DND-41 (cell line): ENCODE measurements around the gene CLIC5.
A peak's percentile ranks its signal among the peaks of the same experiment; 100 is the strongest.

ENCODE experiments used
- ATAC-seq: fragments of 200-7000 bp; cut with Tn5 transposase; 3 replicates; pipeline ENCODE4 v1.9.1; 2021; ENCODE audit warnings: low read depth; ENCODE audit not compliant: insufficient read depth
- DNase-seq: peaks from one replicate; pipeline ENCODE4 v3.0.0-alpha.2; 2020
- H2AFZ ChIP-seq: 2 replicates; pipeline ENCODE4 v1.6.0; 2012; ENCODE audit warnings: low read depth, low read length
- H3K27ac ChIP-seq: 2 replicates; pipeline ENCODE4 v1.5.1; 2012; ENCODE audit warnings: low read length, inconsistent platforms
- H3K27me3 ChIP-seq: fragments of 200-600 bp; sonication (generic); 2 replicates; pipeline ENCODE4 v1.6.0; 2012; ENCODE audit warnings: low read length, mild to moderate bottlenecking, inconsistent platforms; ENCODE audit not compliant: insufficient read depth, poor library complexity
- H3K36me3 ChIP-seq: 2 replicates; pipeline ENCODE4 v1.5.1; 2012; ENCODE audit warnings: low read length, inconsistent platforms; ENCODE audit not compliant: insufficient read depth
- H3K4me1 ChIP-seq: 2 replicates; pipeline ENCODE4 v1.5.1; 2012; ENCODE audit warnings: mild to moderate bottlenecking, low read length; ENCODE audit not compliant: insufficient read depth
- H3K4me2 ChIP-seq: 2 replicates; pipeline ENCODE4 v1.6.0; 2012; ENCODE audit warnings: mild to moderate bottlenecking, moderate library complexity, low read length, inconsistent platforms; ENCODE audit not compliant: insufficient read depth
- H3K4me3 ChIP-seq, 2 experiments: fragments of 200-600 bp in 1 of 2; shearing (Covaris generic) in 1 of 2; 2 replicates each; pipeline ENCODE4 v1.5.1; 2012 to 2016; ENCODE audit warnings: inconsistent platforms in 2 of 2, low read length in 2 of 2, mild to moderate bottlenecking in 2 of 2, low read depth in 1 of 2, moderate library complexity in 1 of 2
- H3K79me2 ChIP-seq: 2 replicates; pipeline ENCODE4 v1.6.0; 2012; ENCODE audit warnings: low read length, inconsistent platforms; ENCODE audit not compliant: insufficient read depth
- H3K9ac ChIP-seq: 2 replicates; pipeline ENCODE4 v1.6.0; 2012; ENCODE audit warnings: low read depth, mild to moderate bottlenecking, inconsistent platforms, low read length, moderate library complexity
- H3K9me3 ChIP-seq: 2 replicates; pipeline ENCODE4 v1.5.1; 2012; ENCODE audit warnings: low read length, moderate library complexity, mild to moderate bottlenecking, inconsistent platforms; ENCODE audit not compliant: insufficient read depth, severe bottlenecking
- H4K20me1 ChIP-seq: 2 replicates; pipeline ENCODE4 v1.6.0; 2012; ENCODE audit warnings: low read length; ENCODE audit not compliant: insufficient read depth
- EZH2 ChIP-seq: IDR thresholded peaks from 3 replicates; pipeline ENCODE4 v1.6.1; 2012; ENCODE audit warnings: borderline replicate concordance, low read depth, mild to moderate bottlenecking, moderate library complexity, low read length, inconsistent platforms; ENCODE audit not compliant: severe bottlenecking
- TF ChIP-seq, protein P1 (sequence below): IDR thresholded peaks from 2 replicates; pipeline ENCODE4 v1.5.1; 2012; ENCODE audit warnings: borderline replicate concordance, low read length, moderate library complexity, mild to moderate bottlenecking; ENCODE audit not compliant: poor library complexity, severe bottlenecking; ENCODE audit errors: extremely low read depth

CLIC5 gene

DNA sequence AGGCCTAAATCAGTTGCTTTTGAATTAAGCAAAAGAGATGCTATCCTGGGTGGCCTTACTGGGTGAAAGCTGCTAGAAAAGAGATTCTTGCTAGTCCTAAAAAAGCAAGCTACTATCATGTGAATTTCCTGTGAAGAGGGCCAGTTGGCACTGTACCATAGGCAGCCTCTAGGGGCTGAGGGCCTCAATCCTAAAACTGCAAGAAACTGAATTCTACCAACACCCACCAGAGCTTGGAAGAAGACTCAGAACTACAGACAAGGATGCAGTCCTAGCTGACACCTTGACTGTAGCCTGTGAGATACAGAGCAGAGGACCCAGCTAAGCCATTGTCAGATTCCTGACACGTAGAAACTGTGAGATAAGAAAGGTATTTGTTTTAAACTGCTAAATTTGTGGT lies 24.5 kb downstream of the CLIC5 start:
- no peaks in the 10 kb centered on the region for H3K4me1 ChIP-seq
- ATAC-seq (no peak), DNase-seq (no peak)
- no peaks in the 10 kb centered on the region for H3K79me2 ChIP-seq
- TF ChIP-seq EZH2 = no peak
- TF ChIP-seq, protein P1, sequence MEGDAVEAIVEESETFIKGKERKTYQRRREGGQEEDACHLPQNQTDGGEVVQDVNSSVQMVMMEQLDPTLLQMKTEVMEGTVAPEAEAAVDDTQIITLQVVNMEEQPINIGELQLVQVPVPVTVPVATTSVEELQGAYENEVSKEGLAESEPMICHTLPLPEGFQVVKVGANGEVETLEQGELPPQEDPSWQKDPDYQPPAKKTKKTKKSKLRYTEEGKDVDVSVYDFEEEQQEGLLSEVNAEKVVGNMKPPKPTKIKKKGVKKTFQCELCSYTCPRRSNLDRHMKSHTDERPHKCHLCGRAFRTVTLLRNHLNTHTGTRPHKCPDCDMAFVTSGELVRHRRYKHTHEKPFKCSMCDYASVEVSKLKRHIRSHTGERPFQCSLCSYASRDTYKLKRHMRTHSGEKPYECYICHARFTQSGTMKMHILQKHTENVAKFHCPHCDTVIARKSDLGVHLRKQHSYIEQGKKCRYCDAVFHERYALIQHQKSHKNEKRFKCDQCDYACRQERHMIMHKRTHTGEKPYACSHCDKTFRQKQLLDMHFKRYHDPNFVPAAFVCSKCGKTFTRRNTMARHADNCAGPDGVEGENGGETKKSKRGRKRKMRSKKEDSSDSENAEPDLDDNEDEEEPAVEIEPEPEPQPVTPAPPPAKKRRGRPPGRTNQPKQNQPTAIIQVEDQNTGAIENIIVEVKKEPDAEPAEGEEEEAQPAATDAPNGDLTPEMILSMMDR = peak; percentile 41
- no peak overlapping the region for H3K4me3 ChIP-seq
- no peaks in the 10 kb centered on the region for H3K9me3 ChIP-seq
- no peaks in the 10 kb centered on the region for H4K20me1 ChIP-seq
- H3K36me3 ChIP-seq = no peaks in the 10 kb centered on the region
- no peak overlapping the region for H3K4me2 ChIP-seq
- H3K27ac ChIP-seq = no peak overlapping the region
- no peak overlapping the region for H2AFZ ChIP-seq
- no peak overlapping the region for H3K9ac ChIP-seq
- peaks cover 12% of the 10 kb centered on the region for H3K27me3 ChIP-seq

DNA sequence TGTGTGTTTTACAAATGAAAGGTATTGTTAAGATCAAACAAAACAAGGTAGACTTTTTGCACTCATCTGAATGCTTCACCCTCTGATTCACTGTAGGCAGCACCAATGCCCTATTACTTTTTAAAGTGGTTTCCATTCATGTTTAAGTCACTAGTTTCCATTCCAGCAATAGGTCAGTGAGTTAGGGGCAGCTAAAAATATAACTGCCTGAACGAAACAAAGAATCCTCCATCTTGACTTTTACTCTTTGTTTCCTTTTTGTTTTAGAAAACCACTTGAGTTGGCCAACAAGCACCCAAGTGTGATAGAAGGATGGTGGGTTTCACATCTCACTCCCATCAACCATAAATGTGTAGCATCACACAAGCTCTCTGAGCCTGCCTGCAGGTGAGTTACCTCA lies 25.5 kb downstream of the CLIC5 start:
- Histone ChIP-seq H3K27ac (no peak overlapping the region), H2AFZ (no peak overlapping the region), H4K20me1 (no peaks in the 10 kb centered on the region), H3K27me3 (peaks cover 12% of the 10 kb centered on the region), H3K36me3 (no peaks in the 10 kb centered on the region), H3K9me3 (no peaks in the 10 kb centered on the region), H3K4me3 (no peak overlapping the region), H3K4me1 (no peaks in the 10 kb centered on the region), H3K4me2 (no peak overlapping the region), H3K79me2 (no peaks in the 10 kb centered on the region), H3K9ac (no peak overlapping the region)
- no peak for TF ChIP-seq EZH2
- TF ChIP-seq, protein P1 = no peak
- DNase-seq (no peak), ATAC-seq (no peak)

DNA sequence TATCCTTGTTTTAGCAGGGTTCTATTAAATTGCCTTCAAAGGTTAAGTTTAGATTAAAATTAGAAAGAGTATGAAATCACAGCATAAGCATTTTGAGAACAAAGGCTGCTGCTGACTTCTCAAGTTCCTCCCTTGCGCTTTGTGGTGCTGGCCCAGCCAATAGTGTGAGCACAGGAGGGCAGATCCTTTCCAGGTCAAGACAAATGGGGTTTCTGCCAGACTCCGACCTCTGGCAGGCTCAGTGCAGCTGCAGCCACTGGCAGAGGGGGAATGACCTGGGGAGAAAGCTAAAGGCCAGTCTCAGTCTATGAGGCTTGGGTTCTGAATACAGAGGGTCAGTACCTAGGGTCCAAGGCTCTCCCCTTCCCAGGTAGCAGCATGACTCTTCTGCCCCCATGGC lies 27.0 kb downstream of the CLIC5 start:
- Histone ChIP-seq H3K4me1 (no peaks in the 10 kb centered on the region), H3K9ac (no peak overlapping the region), H3K79me2 (no peaks in the 10 kb centered on the region), H3K4me2 (no peak overlapping the region), H3K4me3 (no peak overlapping the region), H3K9me3 (no peaks in the 10 kb centered on the region), H2AFZ (no peak overlapping the region), H3K27me3 (peaks cover 12% of the 10 kb centered on the region), H4K20me1 (no peaks in the 10 kb centered on the region), H3K36me3 (no peaks in the 10 kb centered on the region), H3K27ac (no peak overlapping the region)
- no peak for DNase-seq
- no peak for TF ChIP-seq EZH2
- TF ChIP-seq, protein P1 = no peak
- no peak for ATAC-seq

DNA sequence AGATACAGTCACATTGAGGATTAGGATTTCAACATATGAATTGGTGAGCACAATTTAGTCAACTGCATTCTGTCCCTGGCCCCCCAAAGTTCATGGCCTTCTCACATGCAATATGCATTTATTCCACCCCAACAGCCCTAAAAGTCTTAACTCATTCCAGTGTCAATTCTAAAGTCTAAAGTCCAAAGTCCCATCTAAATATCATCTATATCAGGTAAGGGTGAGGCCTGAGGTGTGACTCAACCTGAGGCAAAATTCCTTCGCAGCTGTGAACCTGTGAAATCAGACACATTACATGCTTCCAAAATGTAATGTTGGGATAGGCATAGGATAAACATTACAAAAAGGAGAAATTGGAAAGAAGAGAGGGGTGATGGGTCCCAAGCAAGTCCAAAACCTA lies 27.8 kb downstream of the CLIC5 start:
- no peak for DNase-seq
- TF ChIP-seq EZH2 = no peak
- TF ChIP-seq, protein P1 = no peak
- H3K79me2 ChIP-seq = no peaks in the 10 kb centered on the region
- H2AFZ ChIP-seq = no peak overlapping the region
- H3K4me3 ChIP-seq = no peak overlapping the region
- no peaks in the 10 kb centered on the region for H4K20me1 ChIP-seq
- ATAC-seq = no peak
- no peaks in the 10 kb centered on the region for H3K9me3 ChIP-seq
- no peak overlapping the region for H3K9ac ChIP-seq
- no peak overlapping the region for H3K4me2 ChIP-seq
- H3K36me3 ChIP-seq = no peaks in the 10 kb centered on the region
- peaks cover 12% of the 10 kb centered on the region for H3K27me3 ChIP-seq
- no peak overlapping the region for H3K27ac ChIP-seq
- H3K4me1 ChIP-seq = no peaks in the 10 kb centered on the region
